NB4 (cell line): ENCODE data around the gene RHBDD3.

Experiments used
- MYC ChIP-seq: IDR thresholded peaks from 2 replicates; pipeline ENCODE4 v1.6.1; 2011; ENCODE audit warnings: low read depth, low read length
- TF ChIP-seq, protein P1 (sequence below): IDR thresholded peaks from one replicate; pipeline ENCODE4 v1.5.1; 2012; ENCODE audit warnings: low read depth, low read length

DNA sequence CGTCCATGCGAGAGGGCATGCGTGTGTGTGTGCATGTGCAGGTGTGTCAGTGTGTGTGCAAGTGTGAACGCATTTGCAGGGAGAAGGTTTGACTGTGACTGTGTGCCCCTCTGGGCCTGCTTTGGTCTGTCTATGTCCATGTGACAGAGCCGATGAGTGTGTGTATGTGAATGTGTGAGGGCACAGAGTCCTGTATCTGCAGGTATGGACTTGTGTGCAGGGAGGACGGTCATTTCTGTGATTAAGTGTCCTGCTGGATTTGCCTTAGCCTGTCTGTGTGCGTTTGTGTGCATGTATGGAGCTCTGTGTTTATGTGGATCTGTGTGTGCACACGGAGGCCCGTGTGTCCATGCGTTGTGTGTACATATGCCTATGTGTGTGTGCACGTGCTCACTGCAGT is 56.7 kb downstream of the RHBDD3 start:
- TF ChIP-seq, protein P1, sequence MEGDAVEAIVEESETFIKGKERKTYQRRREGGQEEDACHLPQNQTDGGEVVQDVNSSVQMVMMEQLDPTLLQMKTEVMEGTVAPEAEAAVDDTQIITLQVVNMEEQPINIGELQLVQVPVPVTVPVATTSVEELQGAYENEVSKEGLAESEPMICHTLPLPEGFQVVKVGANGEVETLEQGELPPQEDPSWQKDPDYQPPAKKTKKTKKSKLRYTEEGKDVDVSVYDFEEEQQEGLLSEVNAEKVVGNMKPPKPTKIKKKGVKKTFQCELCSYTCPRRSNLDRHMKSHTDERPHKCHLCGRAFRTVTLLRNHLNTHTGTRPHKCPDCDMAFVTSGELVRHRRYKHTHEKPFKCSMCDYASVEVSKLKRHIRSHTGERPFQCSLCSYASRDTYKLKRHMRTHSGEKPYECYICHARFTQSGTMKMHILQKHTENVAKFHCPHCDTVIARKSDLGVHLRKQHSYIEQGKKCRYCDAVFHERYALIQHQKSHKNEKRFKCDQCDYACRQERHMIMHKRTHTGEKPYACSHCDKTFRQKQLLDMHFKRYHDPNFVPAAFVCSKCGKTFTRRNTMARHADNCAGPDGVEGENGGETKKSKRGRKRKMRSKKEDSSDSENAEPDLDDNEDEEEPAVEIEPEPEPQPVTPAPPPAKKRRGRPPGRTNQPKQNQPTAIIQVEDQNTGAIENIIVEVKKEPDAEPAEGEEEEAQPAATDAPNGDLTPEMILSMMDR: no peak
- TF ChIP-seq MYC: no peak
